Peyer's patch (tissue), 4 donors: Measurements from ENCODE around the gene SMAD3. TPM values are rescaled to one million over a fixed set of nuclear protein-coding genes. Genes with fewer than 3 reads are reported as not detected.

Experiments
- DNase-seq, 3 donors: peaks; one replicate each; pipeline ENCODE4 v3.0.0-alpha.2; 2017 to 2019
- H3K27ac ChIP-seq, 4 donors: fragments of 200-600 bp; sonication (generic); one replicate each; pipeline ENCODE4 v1.5.1; 2016 to 2019
- H3K27me3 ChIP-seq, 2 donors: fragments of 200-600 bp; sonication (generic); one replicate each; pipeline ENCODE4 v1.5.1; 2019
- H3K36me3 ChIP-seq, 3 donors: fragments of 200-600 bp; sonication (generic); one replicate each; pipeline ENCODE4 v1.5.1; 2016 to 2019
- H3K4me1 ChIP-seq, 4 donors: fragments of 200-600 bp; sonication (generic); one replicate each; pipeline ENCODE4 v1.5.1; 2016 to 2019
- H3K4me3 ChIP-seq, 4 donors: fragments of 200-600 bp; sonication (generic); 1 replicate in 3 of 4; 2 replicates in 1 of 4; pipeline ENCODE4 v1.5.1; 2016 to 2019; ENCODE audit warnings: mild to moderate bottlenecking in 1 of 4
- H3K9me3 ChIP-seq, 4 donors: fragments of 200-600 bp; sonication (generic); one replicate each; pipeline ENCODE4 v1.5.1; 2016 to 2019; ENCODE audit warnings: mild to moderate bottlenecking in 1 of 4
- POLR2A ChIP-seq, 2 donors: fragments of 450-650 bp; IDR thresholded peaks; one replicate each; pipeline ENCODE4 v1.5.1; 2017; ENCODE audit warnings: antibody characterized with exemption in 2 of 2, mild to moderate bottlenecking in 2 of 2, moderate library complexity in 2 of 2
- total RNA-seq, 4 donors: library from RNA; depleted of rRNA; stranded (reverse); fragments of >200 nt; gene quantifications; one replicate each; pipeline ENCODE4 v1.1.0, GENCODE V29; 2016
- TF ChIP-seq, protein P1 (sequence below), 6 experiments: fragments of 450-650 bp in 4 of 6; fragments of 200-600 bp in 2 of 6; sonication (generic) in 1 of 6; IDR thresholded peaks; one replicate each; pipeline ENCODE4 v1.5.1; 2017 to 2019; ENCODE audit warnings: antibody characterized with exemption in 6 of 6, mild to moderate bottlenecking in 3 of 6, moderate library complexity in 1 of 6

Gene SMAD3
- total RNA-seq, 4 donors from 2014 or later: 43.7 to 80.0 (median 60.2) TPM

GRCh38 chr15:67049351-67050044 lies 15.9 kb upstream of the SMAD3 start:
- DNase-seq: no peak

GRCh38 chr15:67050062-67050461 lies 15.3 kb upstream of the SMAD3 start:
- no peak overlapping the region for H3K4me3 ChIP-seq
- H3K36me3 ChIP-seq: no peaks in the 10 kb centered on the region
- H3K27me3 ChIP-seq: no peaks in the 10 kb centered on the region
- H3K9me3 ChIP-seq: no peaks in the 10 kb centered on the region
- peak overlapping the region; percentile 49 to 97 (median 72) for H3K27ac ChIP-seq
- H3K4me1 ChIP-seq: peaks cover 0 to 35% (median 10%) of the 10 kb centered on the region in 4 donors
- DNase-seq: no peak
- TF ChIP-seq, protein P1, sequence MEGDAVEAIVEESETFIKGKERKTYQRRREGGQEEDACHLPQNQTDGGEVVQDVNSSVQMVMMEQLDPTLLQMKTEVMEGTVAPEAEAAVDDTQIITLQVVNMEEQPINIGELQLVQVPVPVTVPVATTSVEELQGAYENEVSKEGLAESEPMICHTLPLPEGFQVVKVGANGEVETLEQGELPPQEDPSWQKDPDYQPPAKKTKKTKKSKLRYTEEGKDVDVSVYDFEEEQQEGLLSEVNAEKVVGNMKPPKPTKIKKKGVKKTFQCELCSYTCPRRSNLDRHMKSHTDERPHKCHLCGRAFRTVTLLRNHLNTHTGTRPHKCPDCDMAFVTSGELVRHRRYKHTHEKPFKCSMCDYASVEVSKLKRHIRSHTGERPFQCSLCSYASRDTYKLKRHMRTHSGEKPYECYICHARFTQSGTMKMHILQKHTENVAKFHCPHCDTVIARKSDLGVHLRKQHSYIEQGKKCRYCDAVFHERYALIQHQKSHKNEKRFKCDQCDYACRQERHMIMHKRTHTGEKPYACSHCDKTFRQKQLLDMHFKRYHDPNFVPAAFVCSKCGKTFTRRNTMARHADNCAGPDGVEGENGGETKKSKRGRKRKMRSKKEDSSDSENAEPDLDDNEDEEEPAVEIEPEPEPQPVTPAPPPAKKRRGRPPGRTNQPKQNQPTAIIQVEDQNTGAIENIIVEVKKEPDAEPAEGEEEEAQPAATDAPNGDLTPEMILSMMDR (IDR thresholded peaks at IDR 0.05): no peak
- TF ChIP-seq POLR2A (IDR thresholded peaks at IDR 0.05): no peak

More at GRCh38 chr15:67049351-67050044, 15.9 kb upstream of the SMAD3 start:
- Histone ChIP-seq H3K27me3 (no peaks in the 10 kb centered on the region), H3K36me3 (no peaks in the 10 kb centered on the region), H3K4me1 (peaks cover 0 to 38% (median 10%) of the 10 kb centered on the region in 4 donors), H3K4me3 (no peak overlapping the region), H3K27ac (peak overlapping the region; percentile 49 to 97 (median 72)), H3K9me3 (no peaks in the 10 kb centered on the region)
- TF ChIP-seq POLR2A (IDR thresholded peaks at IDR 0.05): peak; percentile 84 to 86
- TF ChIP-seq, protein P1 (IDR thresholded peaks at IDR 0.05): no peak

- peaks cover 0 to 35% (median 10%) of the 10 kb centered on the region in 4 donors for H3K4me1 ChIP-seq
- no peak for DNase-seq
- H3K9me3 ChIP-seq: no peaks in the 10 kb centered on the region
- no peaks in the 10 kb centered on the region for H3K36me3 ChIP-seq
- no peak overlapping the region for H3K4me3 ChIP-seq
- peak overlapping the region in 2 of 4 donors; percentile 86 to 97 for H3K27ac ChIP-seq
- TF ChIP-seq, protein P1 (IDR thresholded peaks at IDR 0.05): no peak
- TF ChIP-seq POLR2A (IDR thresholded peaks at IDR 0.05): no peak
- no peaks in the 10 kb centered on the region for H3K27me3 ChIP-seq
These were observed 14.8 kb upstream of the SMAD3 start for GRCh38 chr15:67050522-67051087.

DNA sequence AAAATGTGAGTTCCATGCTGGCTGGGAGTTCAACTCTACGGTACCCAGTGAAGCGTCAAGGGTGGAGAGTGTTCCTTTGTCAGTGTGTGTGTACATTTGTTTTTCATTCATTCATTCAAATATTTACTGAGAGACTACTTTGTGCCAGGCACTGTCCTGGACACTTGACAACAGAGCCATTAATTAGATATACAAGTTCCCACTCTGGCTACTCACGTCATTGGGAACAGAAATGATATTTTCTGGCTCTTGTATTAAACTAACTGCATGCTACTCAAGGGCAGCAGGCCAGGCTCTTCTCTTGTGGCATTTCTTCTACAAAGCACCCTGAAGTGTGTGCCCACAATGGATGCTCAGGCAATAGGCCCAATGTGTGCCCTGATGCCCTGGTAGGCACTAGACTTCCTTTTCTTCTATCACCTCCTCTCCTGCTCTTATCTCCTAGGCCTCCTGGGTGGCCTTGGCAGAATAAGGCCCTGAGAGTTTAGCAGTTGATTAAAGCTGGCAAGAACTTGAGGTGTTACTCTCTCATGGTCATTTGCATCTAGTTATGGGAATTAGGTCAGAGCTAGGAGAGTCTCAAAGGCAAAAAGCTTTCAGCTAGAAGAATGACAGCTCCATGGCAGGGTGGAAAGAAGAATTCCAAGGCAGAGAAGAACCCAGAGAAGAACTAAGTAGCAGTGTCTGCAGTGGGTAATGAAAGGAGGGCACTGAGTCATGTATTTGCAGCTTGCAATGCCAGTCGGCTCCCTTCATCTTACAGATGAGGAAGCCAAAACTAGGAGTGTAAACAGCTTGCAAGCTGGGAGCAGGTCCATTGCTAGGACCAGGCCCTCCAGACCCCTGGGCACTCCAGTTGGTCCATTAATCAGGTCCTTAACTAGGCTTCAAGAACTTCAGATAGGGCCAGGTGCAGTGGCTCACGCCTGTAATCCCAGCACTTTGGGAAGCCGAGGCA lies 14.0 kb upstream of the SMAD3 start:
- no peaks in the 10 kb centered on the region for H3K9me3 ChIP-seq
- no peaks in the 10 kb centered on the region for H3K27me3 ChIP-seq
- H3K4me1 ChIP-seq: peaks cover 0 to 35% (median 10%) of the 10 kb centered on the region in 4 donors
- H3K27ac ChIP-seq: peak overlapping the region in 2 of 4 donors; percentile 86 to 97
- no peaks in the 10 kb centered on the region for H3K36me3 ChIP-seq
- DNase-seq: no peak
- H3K4me3 ChIP-seq: no peak overlapping the region
- TF ChIP-seq, protein P1 (IDR thresholded peaks at IDR 0.05): no peak

- Histone ChIP-seq H3K9me3 (no peaks in the 10 kb centered on the region), H3K4me1 (peaks cover 0 to 25% (median 7%) of the 10 kb centered on the region in 4 donors), H3K27me3 (no peaks in the 10 kb centered on the region), H3K27ac (no peak overlapping the region), H3K4me3 (no peak overlapping the region), H3K36me3 (no peaks in the 10 kb centered on the region)
- TF ChIP-seq, protein P1 (IDR thresholded peaks at IDR 0.05): no peak
- no peak for TF ChIP-seq POLR2A (IDR thresholded peaks at IDR 0.05)
- no peak for DNase-seq
These were observed 10.7 kb upstream of the SMAD3 start for GRCh38 chr15:67054676-67055075.
